Activated naive CD8-positive, alpha-beta T cell treated with anti-CD3 and anti-CD28 coated beads, Interleukin-2, amount 50 U/mL, for 24 hours (primary cell): ENCODE measurements around the gene SLC35F1.

ENCODE experiments used
- ATAC-seq: fragments of 150-1000 bp; cut with Tn5 transposase; one replicate; pipeline ENCODE4 v1.10.0; 2021
- DNase-seq: peaks from one replicate; pipeline ENCODE4 v3.0.0; 2021
- H3K27ac Mint-ChIP-seq: one replicate; pipeline ENCODE4 v1.8.0; 2021; ENCODE audit warnings: mild to moderate bottlenecking, mixed read lengths
- H3K27me3 Mint-ChIP-seq: one replicate; pipeline ENCODE4 v1.8.0; 2021; ENCODE audit warnings: mixed read lengths
- H3K36me3 Mint-ChIP-seq: one replicate; pipeline ENCODE4 v1.8.0; 2021; ENCODE audit warnings: low read depth, mixed read lengths
- H3K4me1 Mint-ChIP-seq: one replicate; pipeline ENCODE4 v1.8.0; 2021; ENCODE audit warnings: mixed read lengths
- H3K4me3 Mint-ChIP-seq: one replicate; pipeline ENCODE4 v1.8.0; 2021; ENCODE audit warnings: mild to moderate bottlenecking, moderate library complexity, mixed read lengths
- H3K9me3 Mint-ChIP-seq: one replicate; pipeline ENCODE4 v1.8.0; 2021; ENCODE audit warnings: mixed read lengths

Gene SLC35F1

DNA sequence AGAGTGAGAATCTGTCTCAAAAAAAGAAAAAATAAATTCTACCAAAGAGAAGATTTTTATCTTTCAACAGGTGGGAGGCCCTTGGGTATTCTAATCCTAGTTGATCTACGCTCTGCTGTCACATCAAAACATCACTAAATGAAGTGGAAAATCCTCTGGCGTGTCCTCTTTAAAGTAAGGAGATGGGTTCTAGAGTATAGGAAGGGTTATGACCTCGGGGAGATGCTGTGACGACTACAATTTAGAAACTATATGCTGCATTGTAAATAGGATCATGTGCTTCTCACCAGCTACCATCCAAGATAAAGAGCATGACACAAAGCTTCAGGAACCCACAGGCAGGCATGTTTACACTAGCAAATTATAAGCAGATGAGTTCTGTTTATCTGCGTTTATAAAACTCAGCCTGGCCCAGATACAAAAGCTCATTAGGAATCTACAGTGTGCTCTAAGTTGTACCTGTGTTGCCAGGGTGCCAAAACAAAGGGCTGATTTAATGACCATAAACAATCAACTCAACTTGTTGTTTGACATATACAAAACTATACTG, 443.9 kb downstream of the SLC35F1 start:
- H3K27me3 Mint-ChIP-seq, result no peaks in the 10 kb centered on the region
- ATAC-seq (no peak), DNase-seq (no peak)
- no peak overlapping the region for H3K27ac Mint-ChIP-seq
- H3K4me1 Mint-ChIP-seq, result no peaks in the 10 kb centered on the region
- H3K4me3 Mint-ChIP-seq, result no peak overlapping the region
- H3K9me3 Mint-ChIP-seq, result no peaks in the 10 kb centered on the region
- no peaks in the 10 kb centered on the region for H3K36me3 Mint-ChIP-seq

DNA sequence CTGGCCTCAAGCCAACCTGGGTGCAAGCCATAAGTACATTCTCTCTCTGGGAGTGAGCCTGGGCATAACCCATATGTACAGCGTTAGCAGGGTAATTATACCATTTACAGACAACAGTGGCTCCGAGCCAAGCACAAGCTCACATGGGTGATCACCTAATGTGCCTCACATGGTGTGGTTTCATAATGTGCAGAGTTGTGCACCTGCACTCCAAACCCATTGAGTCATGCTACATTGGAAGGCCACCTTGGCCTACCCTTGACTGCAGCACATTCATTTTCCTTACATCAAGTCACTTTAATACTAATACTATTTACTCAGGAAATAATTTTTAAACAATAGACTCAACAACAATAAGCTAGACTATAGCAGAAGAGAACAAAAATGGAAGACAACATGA, 446.5 kb downstream of the SLC35F1 start:
- H3K36me3 Mint-ChIP-seq, result no peaks in the 10 kb centered on the region
- H3K27ac Mint-ChIP-seq, result no peak overlapping the region
- no peaks in the 10 kb centered on the region for H3K4me1 Mint-ChIP-seq
- no peaks in the 10 kb centered on the region for H3K9me3 Mint-ChIP-seq
- DNase-seq (no peak), ATAC-seq (no peak)
- H3K4me3 Mint-ChIP-seq, result no peak overlapping the region
- H3K27me3 Mint-ChIP-seq, result no peaks in the 10 kb centered on the region

DNA sequence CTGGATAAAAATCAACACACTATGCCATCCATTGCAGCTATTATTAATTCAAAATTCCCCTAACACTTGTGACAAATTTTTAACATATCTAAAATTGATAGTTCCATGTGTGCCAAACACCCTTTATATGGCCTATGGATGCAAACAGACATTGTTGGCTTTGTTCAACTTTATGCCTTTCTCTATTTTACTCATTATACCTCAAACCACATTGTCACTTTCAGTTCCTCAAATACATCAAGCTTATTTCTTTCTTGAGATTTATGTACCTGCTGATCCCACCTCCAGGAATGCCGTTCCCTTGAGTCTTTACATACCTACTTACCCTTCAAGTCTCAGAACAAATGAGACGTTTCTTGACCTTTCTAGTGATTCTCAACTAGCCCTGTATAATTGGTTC, 447.6 kb downstream of the SLC35F1 start:
- Mint-ChIP-seq H3K4me3 (no peak overlapping the region), H3K36me3 (no peaks in the 10 kb centered on the region), H3K9me3 (no peaks in the 10 kb centered on the region), H3K27ac (no peak overlapping the region), H3K4me1 (no peaks in the 10 kb centered on the region), H3K27me3 (no peaks in the 10 kb centered on the region)
- DNase-seq (no peak), ATAC-seq (no peak)

DNA sequence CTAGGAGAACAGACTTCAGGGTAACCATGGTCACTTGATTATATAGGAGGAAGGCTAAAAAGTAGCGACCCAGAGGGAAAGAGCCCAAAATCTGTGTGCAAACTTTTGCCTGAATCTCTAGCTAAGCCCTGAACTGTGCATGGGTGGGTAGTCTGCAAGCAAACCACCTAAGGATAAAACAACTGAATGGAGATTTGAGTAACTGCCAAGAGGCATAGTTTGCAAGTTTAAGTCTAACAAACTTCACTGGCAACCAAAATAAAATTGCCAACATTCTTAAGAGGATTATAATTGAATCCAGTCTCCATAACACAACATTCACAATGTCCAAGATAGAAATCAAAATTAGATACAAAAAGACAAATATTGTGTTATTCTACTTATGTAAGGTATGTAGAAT, 449.0 kb downstream of the SLC35F1 start:
- H3K36me3 Mint-ChIP-seq, result no peaks in the 10 kb centered on the region
- DNase-seq (no peak), ATAC-seq (no peak)
- no peaks in the 10 kb centered on the region for H3K27me3 Mint-ChIP-seq
- H3K9me3 Mint-ChIP-seq, result no peaks in the 10 kb centered on the region
- no peaks in the 10 kb centered on the region for H3K4me1 Mint-ChIP-seq
- no peak overlapping the region for H3K27ac Mint-ChIP-seq
- H3K4me3 Mint-ChIP-seq, result no peak overlapping the region

DNA sequence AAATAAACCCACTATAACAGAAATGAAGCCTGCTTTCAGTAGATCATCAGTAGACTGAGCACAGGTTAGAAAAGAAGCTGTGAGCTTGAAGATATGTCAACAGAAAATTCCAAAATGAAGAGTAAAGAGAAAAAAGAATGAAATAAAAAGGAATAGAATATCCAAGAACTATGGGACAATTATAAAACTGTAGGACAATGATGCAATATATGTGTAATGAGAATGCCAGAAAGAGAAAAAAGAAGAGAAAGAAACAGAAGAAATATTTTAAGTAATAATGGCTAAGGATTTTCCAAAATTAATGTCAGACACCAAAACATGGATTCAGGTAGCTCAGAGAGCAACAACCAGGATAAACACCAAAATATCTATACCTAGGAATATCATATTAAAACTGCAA, 449.6 kb downstream of the SLC35F1 start:
- Mint-ChIP-seq H3K27me3 (no peaks in the 10 kb centered on the region), H3K36me3 (no peaks in the 10 kb centered on the region), H3K9me3 (no peaks in the 10 kb centered on the region), H3K4me1 (no peaks in the 10 kb centered on the region), H3K4me3 (no peak overlapping the region), H3K27ac (no peak overlapping the region)
- ATAC-seq (no peak), DNase-seq (no peak)
